ENCODE results near the gene CNBD2. TPM values are rescaled to one million over a fixed set of nuclear protein-coding genes. Genes with fewer than 3 reads are reported as not detected.
"Not testable (repeated sequence)": the region's sequence is repeated elsewhere in the genome, so short reads cannot be mapped to it uniquely, and the experiment has no call there.

Gene CNBD2
- total RNA-seq, 1 donor from 2014 or later, result 4.0 TPM

DNA sequence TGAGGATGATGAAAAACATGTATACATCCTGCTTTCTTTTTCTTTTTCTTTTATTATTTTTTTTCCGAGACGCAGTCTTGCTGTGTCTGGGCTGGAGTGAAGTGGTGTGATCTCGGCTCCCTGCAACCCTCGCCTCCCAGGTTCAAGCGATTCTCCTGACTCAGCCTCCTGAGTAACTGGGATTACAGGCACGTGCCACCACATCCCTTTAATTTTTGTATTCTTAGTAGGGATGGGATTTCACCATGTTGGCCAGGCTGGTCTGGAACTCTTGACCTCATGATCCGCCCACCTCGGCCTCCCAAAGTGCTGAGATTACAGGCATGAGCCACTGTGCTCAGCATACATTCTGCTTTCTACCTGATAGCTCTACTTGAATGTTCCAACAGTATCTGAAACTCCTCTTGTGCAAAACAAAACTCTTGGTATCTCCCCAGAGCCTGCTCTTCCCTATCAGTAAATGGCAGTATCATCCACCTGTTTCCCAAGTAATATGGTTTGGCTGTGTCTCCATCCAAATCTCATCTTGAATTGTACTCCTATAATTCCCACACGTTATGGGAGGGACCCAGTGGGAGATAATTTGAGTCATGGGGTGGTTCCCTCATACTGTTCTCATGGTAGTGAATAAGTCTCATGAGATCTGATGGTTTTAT lies 85.6 kb downstream of the CNBD2 start:
- intact Hi-C loops (cut with micrococcal nuclease), result not testable (repeated sequence)

DNA sequence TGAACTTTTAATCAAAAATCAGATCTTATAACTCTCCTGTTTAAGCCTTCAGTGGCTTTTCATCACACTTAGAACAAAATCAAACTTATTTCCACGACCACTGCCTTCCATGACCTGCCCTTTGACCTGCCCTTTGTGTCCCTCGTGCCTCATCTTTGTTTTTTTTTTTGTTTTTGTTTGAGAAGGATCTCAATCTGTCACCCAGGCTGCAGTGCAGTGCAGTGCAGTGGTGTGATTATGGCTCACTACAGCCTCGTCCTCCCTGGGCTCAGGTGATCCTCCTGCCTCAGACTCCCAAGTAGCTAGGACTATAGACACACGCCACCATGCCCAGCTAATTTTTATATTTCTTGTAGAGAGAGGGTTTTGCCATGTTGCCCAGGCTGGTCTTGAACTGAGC lies 86.8 kb downstream of the CNBD2 start:
- intact Hi-C loops (cut with micrococcal nuclease), result no loop called here

DNA sequence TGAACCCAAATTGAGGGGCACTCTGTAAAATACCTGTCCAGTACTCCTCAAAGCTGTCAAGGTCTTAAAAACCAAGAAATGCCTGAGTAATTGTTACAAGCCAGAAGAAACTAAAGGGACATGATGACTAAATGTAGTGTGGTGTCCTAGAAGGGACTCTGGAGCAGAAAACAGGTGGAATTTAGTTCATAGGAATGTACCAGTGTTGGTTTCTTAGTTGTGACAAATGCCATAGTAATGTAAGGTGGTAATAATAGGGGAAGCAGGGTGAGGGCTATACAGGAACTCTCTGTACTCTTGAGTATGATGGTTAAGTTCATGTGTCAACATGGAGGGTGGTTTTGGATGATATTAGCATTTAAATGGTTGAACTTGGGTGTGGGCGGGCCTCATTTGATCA lies 92.3 kb downstream of the CNBD2 start:
- intact Hi-C loops (cut with micrococcal nuclease), result no loop called here

DNA sequence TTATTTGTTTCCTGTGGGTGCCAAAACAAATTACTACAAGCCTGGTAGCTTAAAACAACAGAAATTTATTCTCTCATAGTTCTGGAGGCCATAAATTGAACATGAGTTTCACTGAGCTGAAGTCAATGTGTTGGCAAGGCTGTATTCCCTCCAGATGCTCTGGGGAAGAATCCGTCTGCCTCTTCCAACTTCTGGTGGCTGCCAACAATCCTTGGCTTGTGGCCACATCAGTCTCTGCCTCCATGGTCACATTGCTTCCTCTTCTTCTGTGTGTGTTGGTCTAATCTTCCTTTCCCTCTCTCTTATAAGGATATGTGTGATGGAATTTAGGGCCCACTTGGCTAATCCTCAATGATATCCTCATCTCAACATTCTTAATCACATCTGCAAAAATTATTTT lies 93.4 kb downstream of the CNBD2 start:
- intact Hi-C loops (cut with micrococcal nuclease), result no loop called here

DNA sequence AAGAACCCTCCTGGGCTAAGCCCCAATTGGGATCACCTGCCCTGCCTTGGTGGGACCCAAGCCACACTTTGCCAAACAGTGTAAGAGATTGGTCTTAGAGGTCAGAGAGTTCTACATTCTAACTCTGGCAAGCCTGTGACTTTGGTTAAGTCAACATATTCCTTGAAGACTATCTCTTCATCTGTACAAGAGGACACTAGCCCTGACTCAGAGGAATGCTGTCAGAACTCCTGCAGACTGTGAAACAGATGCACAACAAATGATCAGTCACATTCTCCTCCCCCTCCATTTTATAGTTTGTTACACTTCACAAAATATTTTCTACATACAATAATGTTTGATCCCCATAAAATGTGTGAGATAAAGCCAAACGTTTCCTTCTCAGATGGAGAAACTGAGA lies 94.4 kb downstream of the CNBD2 start:
- intact Hi-C loops (cut with micrococcal nuclease), result no loop called here

DNA sequence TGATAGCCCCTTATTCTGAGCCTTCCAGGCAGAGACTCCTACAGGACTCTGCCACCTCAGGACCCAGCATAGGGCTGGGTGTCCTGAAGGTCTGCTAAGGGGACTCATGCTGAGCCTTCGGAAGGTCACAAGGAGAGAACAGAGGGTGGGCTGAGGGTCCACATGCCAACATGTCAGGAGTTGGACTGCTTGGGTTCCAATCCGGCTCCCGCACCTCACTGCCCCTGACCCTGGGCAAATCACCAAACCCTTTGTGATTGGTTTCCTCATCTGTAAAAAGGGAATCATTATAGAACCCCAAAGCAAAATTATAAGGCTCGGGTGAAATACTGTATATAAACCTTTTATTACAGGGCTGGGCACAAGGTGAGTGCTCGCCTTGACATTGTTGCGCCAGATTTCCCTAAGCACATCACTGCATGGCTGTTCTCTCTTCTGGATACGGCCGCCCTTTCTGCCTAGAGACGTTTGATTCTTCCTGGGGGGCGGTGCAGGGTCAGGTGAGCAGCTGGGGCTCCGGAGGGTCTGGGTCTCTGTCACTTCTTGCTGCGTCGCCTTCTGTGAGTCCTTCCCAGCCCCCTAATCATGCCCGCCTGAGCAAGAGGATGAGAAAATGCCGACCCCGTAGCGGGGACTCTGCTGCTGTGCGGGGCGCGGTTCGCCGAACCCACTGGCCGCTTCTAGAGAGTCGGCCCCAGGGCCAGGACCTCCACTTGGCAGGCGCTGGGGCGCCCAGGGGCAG lies 95.7 kb downstream of the CNBD2 start:
- intact Hi-C loops (cut with micrococcal nuclease), result loop anchor here (2.0 kb wide), 1 partner anchor 13 kb away; no protein-coding TSS in a partner anchor

DNA sequence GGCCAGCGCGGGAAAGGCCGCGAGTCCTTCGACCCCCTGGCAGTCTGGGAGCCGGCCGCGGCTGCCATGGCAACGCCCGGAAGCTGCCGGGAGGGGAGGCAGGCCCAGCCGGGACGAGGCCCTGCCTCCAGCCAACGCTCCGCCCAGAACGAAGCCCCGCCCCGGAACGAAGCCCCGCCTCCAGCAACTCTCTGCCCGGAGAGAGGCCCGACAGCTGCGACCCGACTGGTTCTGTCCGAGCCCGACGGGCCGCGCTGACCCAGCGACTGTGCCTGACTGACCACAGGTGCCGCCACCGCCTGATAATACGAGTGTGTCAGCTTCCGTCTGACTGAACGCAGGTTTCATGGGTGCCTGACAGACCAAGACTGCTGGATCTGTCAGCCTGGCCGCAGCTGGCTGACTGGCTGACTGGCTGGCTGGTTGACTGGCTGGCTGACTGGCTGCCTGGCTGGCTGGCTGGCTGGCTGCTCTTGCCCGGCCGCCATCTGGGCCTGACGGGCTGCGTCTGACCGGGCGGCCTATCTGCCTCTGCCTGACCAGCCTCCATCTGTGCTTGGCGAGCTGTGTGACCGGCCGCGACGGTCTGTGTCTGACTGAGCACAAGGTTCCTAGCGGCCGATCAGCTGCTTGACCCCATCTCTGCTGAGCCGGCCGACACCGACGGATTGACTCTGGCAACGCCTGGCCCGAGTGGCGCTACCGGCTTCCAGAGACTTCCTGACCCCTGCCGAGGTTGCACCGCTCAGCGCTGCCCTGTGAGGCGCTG lies 96.5 kb downstream of the CNBD2 start:
- intact Hi-C loops (cut with micrococcal nuclease), result loop anchor here (2.0 kb wide), 1 partner anchor 14 kb away; no protein-coding TSS in a partner anchor

DNA sequence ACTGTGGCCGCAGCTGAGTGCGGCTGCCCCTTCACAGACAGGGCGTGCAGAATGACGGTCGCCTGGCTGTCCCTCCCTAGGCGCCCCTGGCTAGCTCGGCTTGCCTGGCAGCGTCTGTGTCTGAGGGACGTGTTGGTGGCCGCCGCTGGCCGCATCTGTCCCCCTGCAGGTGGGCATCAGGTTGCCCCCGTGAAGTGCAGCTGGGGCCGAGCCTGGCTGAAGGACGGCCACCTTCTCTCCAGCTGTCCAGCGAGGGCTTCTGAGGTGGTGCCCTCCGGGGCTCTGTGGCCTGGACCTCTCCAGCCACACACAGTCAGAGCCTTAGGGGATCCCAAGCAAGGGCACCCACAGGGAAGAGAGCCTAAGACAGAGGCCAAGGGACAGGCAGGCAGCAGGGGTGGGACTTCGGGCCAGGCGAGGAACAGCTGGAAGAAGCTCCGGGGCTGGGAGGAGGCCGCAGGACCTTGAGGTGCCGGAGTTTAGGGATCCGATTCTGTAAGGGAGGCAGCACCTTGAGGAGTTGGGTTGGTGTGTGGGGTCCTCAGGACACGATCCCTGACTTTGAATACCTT lies 97.1 kb downstream of the CNBD2 start:
- intact Hi-C loops (cut with micrococcal nuclease), result loop anchor here (2.0 kb wide), 1 partner anchor 15 kb away; no protein-coding TSS in a partner anchor

DNA sequence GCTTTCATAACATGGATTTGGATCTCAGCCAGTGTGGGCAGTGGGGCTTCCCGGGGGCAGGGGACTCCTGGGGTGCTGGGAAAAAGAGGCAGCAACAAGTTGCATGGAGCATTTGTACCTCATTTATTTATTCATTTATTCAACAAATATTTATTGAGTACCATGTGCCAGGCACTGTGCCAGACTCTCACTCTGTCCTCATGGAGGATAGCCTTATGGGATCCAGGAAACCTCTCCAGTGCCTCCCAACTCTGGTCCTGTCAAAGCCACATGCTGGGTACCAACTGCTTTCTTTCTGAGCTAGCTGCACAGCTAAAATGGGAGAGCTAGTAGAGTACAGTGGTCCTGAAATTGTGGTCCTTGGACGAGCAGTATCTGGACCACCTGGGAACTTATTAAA lies 98.4 kb downstream of the CNBD2 start:
- intact Hi-C loops (cut with micrococcal nuclease), result no loop called here

DNA sequence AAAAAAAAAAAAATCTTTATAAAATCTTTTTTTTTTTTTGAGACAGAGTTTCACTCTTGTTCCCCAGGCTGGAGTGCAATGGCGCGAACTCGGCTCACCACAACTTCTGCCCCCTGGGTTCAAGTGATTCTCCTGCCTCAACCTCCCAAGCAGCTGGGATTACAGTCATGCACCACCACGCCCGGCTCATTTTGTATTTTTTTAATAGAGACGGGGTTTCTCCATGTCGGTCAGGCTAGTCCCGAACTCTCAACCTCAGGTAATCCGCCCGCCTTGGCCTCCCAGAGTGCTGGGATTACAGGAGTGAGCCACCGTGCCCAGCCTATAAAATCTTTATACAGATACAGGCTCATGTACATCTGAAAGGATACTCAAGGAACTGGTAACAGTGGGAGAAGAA lies 100.1 kb downstream of the CNBD2 start:
- intact Hi-C loops (cut with micrococcal nuclease), result not testable (repeated sequence)

DNA sequence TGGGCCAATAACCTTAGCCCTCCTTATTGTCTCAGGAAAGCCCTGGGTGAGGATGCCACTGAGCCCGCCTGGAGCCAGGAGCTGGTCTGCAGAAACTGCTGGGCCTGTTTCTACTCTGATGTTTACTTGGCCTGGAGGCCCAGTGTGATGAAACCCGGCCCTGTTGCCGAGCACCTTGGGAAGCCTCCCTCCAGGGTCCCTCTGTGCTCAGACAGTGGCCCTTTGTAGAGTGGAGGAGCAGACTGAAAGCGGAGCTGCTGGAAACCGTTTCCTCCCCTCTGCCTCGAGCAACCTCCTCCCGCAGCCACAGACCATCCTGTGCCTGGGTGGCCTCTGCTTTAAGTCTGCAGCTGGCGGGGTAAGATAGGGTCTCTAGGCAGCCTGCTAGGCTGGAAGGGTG lies 102.1 kb downstream of the CNBD2 start:
- intact Hi-C loops (cut with micrococcal nuclease), result no loop called here

DNA sequence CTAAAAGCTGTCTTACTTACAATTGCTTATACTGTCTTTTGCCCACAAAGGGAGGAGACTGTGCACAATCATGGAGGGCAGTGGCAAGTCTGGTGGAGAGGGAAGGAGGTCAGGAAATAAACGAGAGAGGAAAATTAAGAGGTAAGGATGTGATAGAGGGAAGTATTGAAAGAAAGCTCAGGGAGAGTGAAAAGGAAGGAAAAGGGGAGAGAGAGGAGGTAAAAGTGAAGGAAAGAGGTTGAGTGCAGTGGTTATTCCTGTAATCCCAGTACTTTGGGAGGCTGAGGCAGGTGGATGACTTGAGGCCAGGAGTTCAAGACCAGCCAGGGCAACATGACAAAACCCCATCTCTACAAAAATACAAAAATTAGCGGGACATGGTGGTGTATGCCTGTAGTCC lies 103.5 kb downstream of the CNBD2 start:
- intact Hi-C loops (cut with micrococcal nuclease), result no loop called here

DNA sequence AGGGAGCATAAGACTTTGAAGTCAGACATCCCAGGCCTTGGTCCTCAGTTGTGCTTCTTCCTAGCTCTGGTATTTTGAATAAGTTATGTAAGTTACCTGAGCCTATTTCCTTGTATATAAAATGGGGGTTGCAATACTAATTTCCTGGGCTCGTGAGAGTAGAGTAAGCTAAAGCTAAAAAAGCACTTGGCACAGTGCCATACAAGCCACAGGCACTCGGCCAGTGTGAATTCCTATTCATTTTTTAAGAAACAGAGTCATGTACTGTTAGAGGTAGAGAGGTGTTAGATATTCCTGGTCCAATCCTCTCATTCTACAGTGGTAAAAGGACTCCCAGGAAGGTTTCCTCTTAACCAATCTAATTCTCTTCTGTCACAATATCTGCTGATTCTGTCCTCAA lies 106.6 kb downstream of the CNBD2 start:
- intact Hi-C loops (cut with micrococcal nuclease), result no loop called here

DNA sequence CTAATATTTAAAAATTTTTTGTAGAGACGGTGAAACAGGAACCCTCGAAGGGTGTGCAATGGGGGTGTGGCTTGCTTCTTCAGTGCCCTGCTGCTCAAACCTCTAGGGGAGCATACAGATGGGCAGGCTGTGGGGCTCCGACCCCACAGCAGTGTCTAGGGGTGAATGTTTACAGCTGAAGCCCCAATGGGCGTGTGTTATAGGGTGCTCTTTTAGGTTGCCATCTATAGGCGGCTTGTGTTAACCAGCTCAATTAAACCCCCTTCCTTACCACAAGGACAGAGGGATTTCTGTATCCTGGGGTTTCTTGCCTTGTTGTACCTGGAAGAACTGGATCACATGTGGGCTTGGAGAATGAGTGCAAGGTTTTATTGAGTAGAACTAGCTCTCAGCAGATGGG lies 109.4 kb downstream of the CNBD2 start:
- intact Hi-C loops (cut with micrococcal nuclease), result not testable (repeated sequence)

DNA sequence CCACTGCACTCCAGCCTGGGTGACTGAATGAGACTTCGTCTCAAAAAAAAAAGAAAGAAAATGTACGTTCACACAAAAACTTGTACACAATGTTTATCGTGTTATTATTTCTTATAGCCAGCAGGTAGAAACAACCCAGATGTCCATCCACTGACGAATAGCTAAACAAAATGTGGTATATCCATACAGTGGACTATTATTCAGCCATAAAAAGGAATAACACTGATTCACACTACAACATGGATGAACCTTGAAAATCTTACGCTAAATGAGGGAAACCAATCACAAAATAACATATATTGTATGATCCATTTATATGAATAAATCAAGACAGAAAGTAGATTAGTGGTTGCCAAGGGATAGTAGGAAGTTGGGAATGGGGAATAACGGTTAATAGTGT lies 111.1 kb downstream of the CNBD2 start:
- intact Hi-C loops (cut with micrococcal nuclease), result no loop called here

DNA sequence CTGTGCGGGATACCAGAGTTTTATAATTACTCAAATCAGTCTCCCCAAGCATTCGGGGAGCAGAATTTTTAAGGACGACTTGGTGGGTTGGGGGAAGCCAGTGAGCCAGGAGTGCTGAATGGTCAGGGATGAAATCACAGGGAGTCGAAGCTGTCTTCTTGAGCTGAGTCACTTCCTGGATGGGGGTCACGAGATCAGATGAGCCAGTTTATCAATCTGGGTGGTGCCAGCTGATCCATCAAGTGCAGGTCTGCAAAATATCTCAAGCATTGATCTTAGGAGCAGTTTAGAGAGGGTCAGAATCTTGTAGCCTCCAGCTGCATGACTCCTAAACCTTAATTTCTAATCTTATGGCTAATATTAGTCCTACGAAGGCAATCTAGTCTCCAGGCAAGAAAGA lies 111.6 kb downstream of the CNBD2 start:
- intact Hi-C loops (cut with micrococcal nuclease), result not testable (repeated sequence)

Other genes with a start within 250 kb of the CNBD2 start
- gene RBM39, start 226.3 kb upstream of the CNBD2 start, total RNA-seq, result 398 and 400 TPM in 2 replicates
- 46.5 and 46.8 TPM in 2 replicates for gene PHF20, start 196.6 kb upstream of the CNBD2 start, total RNA-seq
- 35.4 and 37.9 TPM in 2 replicates for gene SCAND1, start 14.1 kb upstream of the CNBD2 start, total RNA-seq
- 0.45 TPM in 1 of 2 replicates, not detected in the other for gene EPB41L1, start 186.2 kb downstream of the CNBD2 start, total RNA-seq

All from T-helper 2 cell treated with Interferon-gamma antibody and Interleukin-4, amounts not matched to agents 100 ng/mL and 5 ng/mL, for 36 hours (primary cell).